Tibial artery (tissue), 4 donors: ENCODE measurements around the gene ABHD6.

Source experiments
- DNase-seq, 2 donors: peaks; one replicate each; pipeline ENCODE4 v3.0.0-alpha.2; 2019
- H3K27ac ChIP-seq, 2 donors: fragments of 200-600 bp; sonication (generic) in 1 of 2; 1 replicate in 1 of 2; 2 replicates in 1 of 2; pipeline ENCODE4 v1.5.1; 2018 to 2019; ENCODE audit warnings: mild to moderate bottlenecking in 1 of 2
- H3K27me3 ChIP-seq, 2 donors: fragments of 200-600 bp; sonication (generic) in 1 of 2; one replicate each; pipeline versions ENCODE4 v1.5.1 to v1.6.0; 2016 to 2019
- H3K36me3 ChIP-seq, 3 donors: fragments of 200-600 bp; sonication (generic) in 2 of 3; one replicate each; pipeline ENCODE4 v1.5.1; 2016 to 2019; ENCODE audit warnings: mild to moderate bottlenecking in 2 of 3
- H3K4me1 ChIP-seq, 4 donors: fragments of 200-600 bp; sonication (generic) in 2 of 4; 1 replicate in 3 of 4; 2 replicates in 1 of 4; pipeline ENCODE4 v1.5.1; 2016 to 2019
- H3K4me3 ChIP-seq, 2 donors: fragments of 200-600 bp; sonication (generic) in 1 of 2; 1 replicate in 1 of 2; 2 replicates in 1 of 2; pipeline ENCODE4 v1.5.1; 2018 to 2019; ENCODE audit warnings: mild to moderate bottlenecking in 2 of 2
- H3K9me3 ChIP-seq, 3 donors: fragments of 200-600 bp; sonication (generic) in 1 of 3; one replicate each; pipeline ENCODE4 v1.5.1; 2016 to 2019
- CTCF ChIP-seq, 2 experiments: fragments of 200-600 bp in 1 of 2; fragments of 450-650 bp in 1 of 2; IDR thresholded peaks; one replicate each; pipeline ENCODE4 v1.5.1; 2017 to 2019; ENCODE audit warnings: antibody characterized with exemption in 2 of 2, mild to moderate bottlenecking in 1 of 2, moderate library complexity in 1 of 2
- intact Hi-C: fragments of 100-400 bp; cut with DNase I; formaldehyde crosslinking; loops from one replicate; pipeline ENCODE4 v1.15.0; 2023; ENCODE audit warnings: low total_unique reads

The ABHD6 gene

GRCh38 chr3:58322793-58323192, 85.2 kb downstream of the ABHD6 start:
- intact Hi-C loops: loop anchor here (5.0 kb wide), 1 partner anchor 90 kb away; no protein-coding TSS in a partner anchor
- no peak for TF ChIP-seq CTCF (IDR thresholded peaks at IDR 0.05)
- DNase-seq: no peak
- Histone ChIP-seq H3K27ac (no peak overlapping the region), H3K9me3 (no peaks in the 10 kb centered on the region), H3K27me3 (no peaks in the 10 kb centered on the region), H3K36me3 (peaks cover 8 to 20% (median 15%) of the 10 kb centered on the region in 3 donors), H3K4me1 (peaks cover 0 to 7% (median 0%) of the 10 kb centered on the region in 4 donors), H3K4me3 (no peak overlapping the region)

- TF ChIP-seq CTCF (IDR thresholded peaks at IDR 0.05): no peak
- Histone ChIP-seq H3K4me3 (no peak overlapping the region), H3K36me3 (peaks cover 0 to 11% (median 6%) of the 10 kb centered on the region in 3 donors), H3K27ac (no peak overlapping the region), H3K4me1 (peaks cover 0 to 7% (median 0%) of the 10 kb centered on the region in 4 donors), H3K27me3 (no peaks in the 10 kb centered on the region), H3K9me3 (no peaks in the 10 kb centered on the region)
- DNase-seq: no peak
- intact Hi-C loops: loop anchor here (5.0 kb wide), 1 partner anchor 89 kb away; no protein-coding TSS in a partner anchor
Observed at GRCh38 chr3:58323529-58324390, 86.2 kb downstream of the ABHD6 start.

- no peak overlapping the region for H3K27ac ChIP-seq
- peaks cover 0 to 7% (median 0%) of the 10 kb centered on the region in 4 donors for H3K4me1 ChIP-seq
- peaks cover 0 to 2% (median 0%) of the 10 kb centered on the region in 3 donors for H3K36me3 ChIP-seq
- H3K4me3 ChIP-seq: no peak overlapping the region
- intact Hi-C loops: loop anchor here (5.0 kb wide), 1 partner anchor 88 kb away; no protein-coding TSS in a partner anchor
- no peak for DNase-seq
- H3K9me3 ChIP-seq: no peaks in the 10 kb centered on the region
- TF ChIP-seq CTCF (IDR thresholded peaks at IDR 0.05): no peak
- no peaks in the 10 kb centered on the region for H3K27me3 ChIP-seq
Observed at GRCh38 chr3:58324391-58325390, 87.1 kb downstream of the ABHD6 start.

- H3K27me3 ChIP-seq: no peaks in the 10 kb centered on the region
- TF ChIP-seq CTCF (IDR thresholded peaks at IDR 0.05): no peak
- no peaks in the 10 kb centered on the region for H3K36me3 ChIP-seq
- DNase-seq: no peak
- no peaks in the 10 kb centered on the region for H3K9me3 ChIP-seq
- H3K4me1 ChIP-seq: peaks cover 0 to 7% (median 0%) of the 10 kb centered on the region in 4 donors
- intact Hi-C loops: no loop called here
- no peak overlapping the region for H3K4me3 ChIP-seq
- H3K27ac ChIP-seq: no peak overlapping the region
Observed at GRCh38 chr3:58325525-58325992, 88.0 kb downstream of the ABHD6 start.

- Histone ChIP-seq H3K27me3 (no peaks in the 10 kb centered on the region), H3K27ac (no peak overlapping the region), H3K4me1 (peaks cover 0 to 7% (median 0%) of the 10 kb centered on the region in 4 donors), H3K9me3 (no peaks in the 10 kb centered on the region), H3K4me3 (no peak overlapping the region), H3K36me3 (no peaks in the 10 kb centered on the region)
- intact Hi-C loops: no loop called here
- DNase-seq: no peak
- no peak for TF ChIP-seq CTCF (IDR thresholded peaks at IDR 0.05)
Observed at GRCh38 chr3:58326267-58326900, 88.8 kb downstream of the ABHD6 start.
